ENCODE measurements around the gene MRPS18B. TPM values are rescaled to one million over a fixed set of nuclear protein-coding genes. Genes with fewer than 3 reads are reported as not detected.
A peak's percentile ranks its signal among the peaks of the same experiment; 100 is the strongest.

Gene MRPS18B
- 75.5 and 77.7 TPM in 2 replicates for total RNA-seq

DNA sequence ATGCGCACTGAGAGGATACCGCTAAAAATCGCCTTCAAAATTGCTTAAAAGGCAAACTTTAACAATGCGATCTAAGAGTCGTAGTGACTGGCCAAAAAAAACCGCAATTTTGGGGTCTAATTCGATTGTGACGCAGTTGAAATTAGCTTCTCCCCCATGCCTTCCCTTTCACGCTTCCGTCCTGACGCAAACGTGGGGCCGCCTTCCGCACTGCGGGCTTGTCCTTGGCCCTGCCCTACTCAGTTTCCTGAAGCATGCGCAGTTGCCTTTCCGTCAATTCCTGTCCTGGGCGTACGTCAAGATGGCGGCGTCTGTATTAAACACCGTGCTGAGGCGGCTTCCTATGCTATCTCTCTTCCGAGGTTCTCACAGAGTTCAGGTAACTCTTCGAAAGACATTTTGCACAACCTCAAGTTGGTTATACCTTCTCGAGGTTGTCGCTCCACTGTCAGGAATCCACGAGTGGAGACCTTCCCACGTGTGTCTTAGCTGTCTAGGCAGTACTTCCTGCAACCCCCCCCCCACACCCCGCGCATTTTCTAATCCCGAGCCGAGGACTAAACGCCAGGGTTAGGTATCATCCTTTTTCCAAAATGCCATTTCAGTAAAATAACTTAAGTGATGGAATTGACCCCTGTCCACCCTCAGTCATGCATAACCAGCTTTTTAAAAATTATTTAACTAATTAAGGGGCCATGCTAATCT, at the start of gene MRPS18B:
MRPS18B (plus strand) TSS at position 276 of the 705 bp plus-strand sequence; CDS start at position 302, 26 bp downstream.
- H3K36me3 Mint-ChIP-seq (ENCODE audit: low read depth) = peaks cover 57% of the 10 kb centered on the region
- peak within 1 kb of the TSS; percentile 98 for H3K27ac Mint-ChIP-seq
- DNase-seq (ENCODE audit: low spot score) = peak; percentile 97
- H3K4me1 Mint-ChIP-seq (ENCODE audit: low read depth) = peaks cover 37% of the 10 kb centered on the region
- intact Hi-C loops (cut with micrococcal nuclease) = loop anchor here (1.0 to 10.0 kb wide), 20 partner anchors 9 to 1559 kb away; partner anchors contain the start of genes ABCF1, AGPAT1, ATAT1 and C6orf136
- H3K4me3 Mint-ChIP-seq = peak within 1 kb of the TSS; percentile 91
- H3K27me3 Mint-ChIP-seq (ENCODE audit: insufficient read depth) = peaks cover 6% of the 10 kb centered on the region
- no peaks in the 10 kb centered on the region for H3K9me3 Mint-ChIP-seq

GRCh38 chr6:30568245-30568644, 49.4 kb upstream of the MRPS18B start:
- Mint-ChIP-seq H3K36me3 (ENCODE audit: low read depth) (peaks cover 21% of the 10 kb centered on the region), H3K4me3 (no peak overlapping the region), H3K27ac (no peak overlapping the region), H3K4me1 (ENCODE audit: low read depth) (peaks cover 53% of the 10 kb centered on the region), H3K9me3 (no peaks in the 10 kb centered on the region), H3K27me3 (ENCODE audit: insufficient read depth) (no peaks in the 10 kb centered on the region)
- DNase-seq (ENCODE audit: low spot score) = no peak
- intact Hi-C loops (cut with micrococcal nuclease) = no loop called here

DNA sequence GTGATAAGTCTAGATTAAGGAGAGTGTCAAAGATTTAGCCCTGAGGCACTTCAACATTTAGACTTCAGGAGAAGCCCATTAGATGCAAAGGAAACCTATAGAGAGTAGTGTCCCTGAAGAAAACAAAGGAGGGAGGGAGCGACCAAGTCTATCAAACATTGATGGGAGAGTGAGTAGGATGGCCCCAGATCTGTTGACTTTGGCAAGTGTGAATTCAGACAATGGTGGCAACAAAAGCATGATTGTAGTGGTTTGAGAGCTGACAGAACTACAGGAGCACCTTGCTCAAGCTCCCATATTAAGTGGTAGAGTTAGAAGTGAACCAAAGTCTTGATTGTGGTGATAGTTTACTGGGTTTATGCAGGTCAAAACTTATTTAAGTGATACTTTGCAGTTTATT, 47.4 kb upstream of the MRPS18B start:
- Mint-ChIP-seq H3K36me3 (ENCODE audit: low read depth) (peaks cover 18% of the 10 kb centered on the region), H3K9me3 (no peaks in the 10 kb centered on the region), H3K27me3 (ENCODE audit: insufficient read depth) (no peaks in the 10 kb centered on the region), H3K4me1 (ENCODE audit: low read depth) (peaks cover 62% of the 10 kb centered on the region), H3K4me3 (peak overlapping the region; percentile 98), H3K27ac (peak overlapping the region; percentile 18)
- intact Hi-C loops (cut with micrococcal nuclease) = loop anchor here (2.0 kb wide), 1 partner anchor 117 kb away; the partner anchor contains the start of gene PPP1R18
- no peak for DNase-seq (ENCODE audit: low spot score)

GRCh38 chr6:30570740-30571074, 46.9 kb upstream of the MRPS18B start:
- Mint-ChIP-seq H3K27me3 (ENCODE audit: insufficient read depth) (no peaks in the 10 kb centered on the region), H3K27ac (peak overlapping the region; percentile 98), H3K4me1 (ENCODE audit: low read depth) (peaks cover 62% of the 10 kb centered on the region), H3K9me3 (no peaks in the 10 kb centered on the region), H3K4me3 (peak overlapping the region; percentile 98), H3K36me3 (ENCODE audit: low read depth) (peaks cover 17% of the 10 kb centered on the region)
- DNase-seq (ENCODE audit: low spot score) = no peak
- intact Hi-C loops (cut with micrococcal nuclease) = loop anchor here (1.0 to 2.0 kb wide), 8 partner anchors 13 to 588 kb away; partner anchors contain the start of genes HLA-E, MRPS18B, PPP1R10 and PPP1R18

GRCh38 chr6:30571075-30571761, 46.4 kb upstream of the MRPS18B start, which contains the start of gene ABCF1:
Gene ABCF1 (plus strand): TSS chr6:30571442. CDS start chr6:30571488, 46 bp downstream.
- Mint-ChIP-seq H3K27me3 (ENCODE audit: insufficient read depth) (no peaks in the 10 kb centered on the region), H3K9me3 (no peaks in the 10 kb centered on the region), H3K4me1 (ENCODE audit: low read depth) (peaks cover 62% of the 10 kb centered on the region), H3K36me3 (ENCODE audit: low read depth) (peaks cover 17% of the 10 kb centered on the region), H3K4me3 (peak within 1 kb of the TSS; percentile 98), H3K27ac (peak within 1 kb of the TSS; percentile 98)
- intact Hi-C loops (cut with micrococcal nuclease) = loop anchor here (1.0 to 2.0 kb wide), 8 partner anchors 14 to 587 kb away; partner anchors contain the start of genes HLA-E, MRPS18B, PPP1R10 and PPP1R18
- peak; percentile 100 for DNase-seq (ENCODE audit: low spot score)

- no peak for DNase-seq (ENCODE audit: low spot score)
- intact Hi-C loops (cut with micrococcal nuclease) = loop anchor here (1.0 to 2.0 kb wide), 8 partner anchors 14 to 587 kb away; partner anchors contain the start of genes HLA-E, MRPS18B, PPP1R10 and PPP1R18
- Mint-ChIP-seq H3K27me3 (ENCODE audit: insufficient read depth) (no peaks in the 10 kb centered on the region), H3K4me3 (peak overlapping the region; percentile 98), H3K9me3 (no peaks in the 10 kb centered on the region), H3K4me1 (ENCODE audit: low read depth) (peaks cover 66% of the 10 kb centered on the region), H3K27ac (peak overlapping the region; percentile 98), H3K36me3 (ENCODE audit: low read depth) (peaks cover 21% of the 10 kb centered on the region)
Measured at GRCh38 chr6:30571762-30572082, 45.9 kb upstream of the MRPS18B start.

DNA sequence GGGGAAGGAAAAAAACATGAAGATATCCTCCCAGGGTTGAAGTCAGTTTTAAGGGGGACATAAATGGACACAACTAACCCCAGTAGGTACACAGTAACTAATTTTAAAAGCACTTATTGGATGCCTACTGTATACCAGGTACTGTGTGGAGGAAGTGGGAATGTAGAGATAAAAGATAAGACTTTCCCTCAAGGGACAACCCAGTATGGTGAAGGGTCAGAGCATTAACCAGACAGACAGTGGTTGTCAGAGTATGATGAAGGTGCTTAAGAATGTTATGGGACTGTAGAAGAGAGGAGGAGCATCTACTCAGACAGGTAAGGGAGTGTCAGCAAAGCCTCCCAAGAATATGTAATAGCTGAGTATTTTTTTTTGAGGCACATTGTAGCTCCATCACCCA, 45.5 kb upstream of the MRPS18B start:
- no peaks in the 10 kb centered on the region for H3K27me3 Mint-ChIP-seq (ENCODE audit: insufficient read depth)
- intact Hi-C loops (cut with micrococcal nuclease) = no loop called here
- H3K4me1 Mint-ChIP-seq (ENCODE audit: low read depth) = peaks cover 70% of the 10 kb centered on the region
- peaks cover 25% of the 10 kb centered on the region for H3K36me3 Mint-ChIP-seq (ENCODE audit: low read depth)
- no peaks in the 10 kb centered on the region for H3K9me3 Mint-ChIP-seq
- H3K27ac Mint-ChIP-seq = peak overlapping the region; percentile 98
- peak overlapping the region; percentile 98 for H3K4me3 Mint-ChIP-seq
- no peak for DNase-seq (ENCODE audit: low spot score)

DNA sequence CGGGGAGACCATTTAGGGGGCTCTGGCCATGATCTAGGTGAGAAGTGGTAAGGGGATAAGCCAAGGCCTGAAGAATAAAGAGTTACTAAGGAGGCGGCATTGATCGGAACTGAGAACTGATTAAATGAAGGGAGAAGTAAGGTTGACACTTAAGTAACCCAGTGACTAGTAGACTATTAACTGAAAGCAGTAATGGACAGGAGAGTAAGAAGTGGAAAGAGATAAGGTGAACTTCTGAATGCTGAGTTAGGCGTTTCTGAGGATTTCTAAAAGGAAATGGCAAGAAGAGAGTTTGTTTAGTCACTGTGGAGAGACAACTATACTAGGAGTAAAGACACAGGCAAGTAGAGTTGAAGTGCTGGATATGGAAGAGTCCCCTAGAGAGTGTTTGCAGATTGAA, 44.5 kb upstream of the MRPS18B start:
- peak overlapping the region; percentile 98 for H3K4me3 Mint-ChIP-seq
- intact Hi-C loops (cut with micrococcal nuclease) = no loop called here
- H3K36me3 Mint-ChIP-seq (ENCODE audit: low read depth) = peaks cover 35% of the 10 kb centered on the region
- H3K9me3 Mint-ChIP-seq = no peaks in the 10 kb centered on the region
- peaks cover 69% of the 10 kb centered on the region for H3K4me1 Mint-ChIP-seq (ENCODE audit: low read depth)
- H3K27me3 Mint-ChIP-seq (ENCODE audit: insufficient read depth) = no peaks in the 10 kb centered on the region
- no peak for DNase-seq (ENCODE audit: low spot score)
- H3K27ac Mint-ChIP-seq = peak overlapping the region; percentile 9

DNA sequence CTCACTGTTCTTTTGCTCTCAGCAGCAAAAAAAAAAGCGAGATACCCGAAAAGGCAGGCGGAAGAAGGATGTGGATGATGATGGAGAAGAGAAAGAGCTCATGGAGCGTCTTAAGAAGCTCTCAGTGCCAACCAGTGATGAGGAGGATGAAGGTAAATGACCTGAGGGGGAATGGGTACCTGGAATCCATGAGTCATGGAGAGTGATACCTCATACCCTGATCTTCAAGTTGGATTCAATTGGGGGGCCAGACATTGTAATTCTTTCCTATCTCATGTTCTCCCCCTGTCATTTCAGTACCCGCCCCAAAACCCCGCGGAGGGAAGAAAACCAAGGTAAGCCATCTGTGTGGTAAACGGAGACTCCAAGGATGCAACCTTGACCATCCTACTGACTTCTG, 39.6 kb upstream of the MRPS18B start:
- intact Hi-C loops (cut with micrococcal nuclease) = no loop called here
- no peaks in the 10 kb centered on the region for H3K27me3 Mint-ChIP-seq (ENCODE audit: insufficient read depth)
- no peak overlapping the region for H3K4me3 Mint-ChIP-seq
- peaks cover 59% of the 10 kb centered on the region for H3K36me3 Mint-ChIP-seq (ENCODE audit: low read depth)
- H3K27ac Mint-ChIP-seq = no peak overlapping the region
- H3K9me3 Mint-ChIP-seq = no peaks in the 10 kb centered on the region
- peaks cover 29% of the 10 kb centered on the region for H3K4me1 Mint-ChIP-seq (ENCODE audit: low read depth)
- DNase-seq (ENCODE audit: low spot score) = no peak

DNA sequence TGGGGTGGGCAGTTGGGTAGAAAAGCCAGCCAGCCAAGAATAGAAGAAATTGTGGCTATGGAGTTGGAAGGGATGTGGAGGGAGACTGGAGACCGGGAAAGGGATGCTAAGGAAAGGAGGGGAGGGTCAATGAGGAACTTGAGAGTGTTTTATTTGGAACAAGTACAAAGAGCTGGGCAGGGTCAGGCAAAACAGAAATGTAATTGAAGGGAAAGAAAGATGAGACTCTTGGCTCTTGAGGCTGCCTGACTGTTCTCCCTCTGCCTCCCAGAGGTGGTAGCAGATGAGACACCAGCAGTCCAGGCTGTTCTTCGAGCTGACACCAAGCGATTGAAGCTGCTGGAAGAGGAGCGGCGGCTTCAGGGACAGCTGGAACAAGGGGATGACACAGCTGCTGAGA, 33.7 kb upstream of the MRPS18B start:
- Mint-ChIP-seq H3K4me3 (no peak overlapping the region), H3K4me1 (ENCODE audit: low read depth) (no peaks in the 10 kb centered on the region), H3K36me3 (ENCODE audit: low read depth) (peaks cover 62% of the 10 kb centered on the region), H3K27ac (no peak overlapping the region), H3K9me3 (no peaks in the 10 kb centered on the region), H3K27me3 (ENCODE audit: insufficient read depth) (no peaks in the 10 kb centered on the region)
- intact Hi-C loops (cut with micrococcal nuclease) = no loop called here
- no peak for DNase-seq (ENCODE audit: low spot score)

GRCh38 chr6:30589754-30590358, 27.8 kb upstream of the MRPS18B start:
- peaks cover 9% of the 10 kb centered on the region for H3K4me1 Mint-ChIP-seq (ENCODE audit: low read depth)
- no peak overlapping the region for H3K27ac Mint-ChIP-seq
- intact Hi-C loops (cut with micrococcal nuclease) = no loop called here
- H3K9me3 Mint-ChIP-seq = no peaks in the 10 kb centered on the region
- H3K4me3 Mint-ChIP-seq = no peak overlapping the region
- no peaks in the 10 kb centered on the region for H3K27me3 Mint-ChIP-seq (ENCODE audit: insufficient read depth)
- peaks cover 57% of the 10 kb centered on the region for H3K36me3 Mint-ChIP-seq (ENCODE audit: low read depth)
- DNase-seq (ENCODE audit: low spot score) = no peak

- DNase-seq (ENCODE audit: low spot score) = no peak
- Mint-ChIP-seq H3K27me3 (ENCODE audit: insufficient read depth) (no peaks in the 10 kb centered on the region), H3K9me3 (no peaks in the 10 kb centered on the region), H3K36me3 (ENCODE audit: low read depth) (peaks cover 58% of the 10 kb centered on the region), H3K4me3 (no peak overlapping the region), H3K27ac (peak overlapping the region; percentile 70), H3K4me1 (ENCODE audit: low read depth) (peaks cover 9% of the 10 kb centered on the region)
- intact Hi-C loops (cut with micrococcal nuclease) = no loop called here
Measured at GRCh38 chr6:30590509-30590908, 27.1 kb upstream of the MRPS18B start.

- Mint-ChIP-seq H3K4me3 (no peak overlapping the region), H3K4me1 (ENCODE audit: low read depth) (peaks cover 9% of the 10 kb centered on the region), H3K27me3 (ENCODE audit: insufficient read depth) (no peaks in the 10 kb centered on the region), H3K27ac (no peak overlapping the region), H3K36me3 (ENCODE audit: low read depth) (peaks cover 56% of the 10 kb centered on the region), H3K9me3 (no peaks in the 10 kb centered on the region)
- intact Hi-C loops (cut with micrococcal nuclease) = no loop called here
- no peak for DNase-seq (ENCODE audit: low spot score)
Measured at GRCh38 chr6:30591008-30591407, 26.6 kb upstream of the MRPS18B start.
